Measurements from ENCODE around the gene FOXO3. TPM values are rescaled to one million over a fixed set of nuclear protein-coding genes. Genes with fewer than 3 reads are reported as not detected.

Gene FOXO3
- total and polyA plus RNA-seq, 2 donors (not counting 3 experiments of a cell fraction or from before 2014, with no cell fraction given), result 14.4 to 16.9 TPM

- H3K27me3 ChIP-seq (ENCODE audit: control insufficient read depth in 2 of 2, insufficient read depth in 2 of 2, low read length in 2 of 2), result no peaks in the 10 kb centered on the region
- H3K9me1 ChIP-seq (replicated peaks; ENCODE audit: control insufficient read depth, extremely low read depth, insufficient read depth, low read length), result no peaks in the 10 kb centered on the region
- BruUV-seq (replicated peaks), result no TSS peak
- no peaks in the 10 kb centered on the region for H4K20me1 ChIP-seq (replicated peaks; ENCODE audit: control insufficient read depth, extremely low read depth, insufficient read depth, low read length)
- intact Hi-C loops (cut with micrococcal nuclease) (loop anchor here (2.0 to 10.0 kb wide), 2 partner anchors 447 to 1623 kb away; partner anchors contain the start of gene CDC40), dilution Hi-C loops (cut with MboI; ENCODE audit: extremely low pct_ligation_motif_present, low sequenced_read_pairs) (no loop called here)
- peaks cover 10% of the 10 kb centered on the region for H3K79me2 ChIP-seq (ENCODE audit: control insufficient read depth, insufficient read depth, low read length)
- FAIRE-seq (peak; percentile 72), DNase-seq (ENCODE audit: low read depth, low spot score) (peak; percentile 46)
- H3K4me2 ChIP-seq (ENCODE audit: insufficient read depth, low read length), result peak overlapping the region; percentile 35
- ChIA-PET CTCF (interaction anchor here (0.7 to 3.2 kb wide), 8 partner anchors 9 to 511 kb away, joined by 3 to 14 read pairs (median 3); no protein-coding TSS in a partner anchor), POLR2A (no interaction called here)
- peak overlapping the region; percentile 27 for H2AFZ ChIP-seq (ENCODE audit: low read depth, low read length)
- peaks cover 51% of the 10 kb centered on the region for H3K4me1 ChIP-seq (ENCODE audit: control insufficient read depth, extremely low read depth, insufficient read depth, low read length)
- no peak overlapping the region for H3K27ac ChIP-seq (ENCODE audit: insufficient read depth, low read depth, low read length)
- H3K9me3 ChIP-seq (replicated peaks; ENCODE audit: control insufficient read depth, insufficient read depth, low read length), result no peaks in the 10 kb centered on the region
- H3K9ac ChIP-seq (replicated peaks; ENCODE audit: extremely low read depth, insufficient read depth, low read length), result no peak overlapping the region
- no peaks in the 10 kb centered on the region for H3K36me3 ChIP-seq (ENCODE audit: control insufficient read depth in 2 of 2, extremely low read depth in 1 of 2, insufficient read depth in 2 of 2, low read length in 2 of 2)
- no peak for TF ChIP-seq GATA2 (IDR thresholded peaks at IDR 0.05; ENCODE audit: insufficient read depth, insufficient read length, low read depth, low read length)
- no peak for TF ChIP-seq POLR2AphosphoS5 (IDR thresholded peaks at IDR 0.05; ENCODE audit: insufficient read depth, low read depth, low read length)
- TF ChIP-seq MYC (IDR thresholded peaks at IDR 0.05; ENCODE audit: low read depth, low read length), result no peak
- no peak for TF ChIP-seq JUN (IDR thresholded peaks at IDR 0.05; ENCODE audit: borderline replicate concordance, insufficient read depth, insufficient read length, low read depth)
- TF ChIP-seq EZH2 (IDR thresholded peaks at IDR 0.05; ENCODE audit: borderline replicate concordance, low read depth, low read length, severe bottlenecking), result no peak
- TF ChIP-seq CTCF (IDR thresholded peaks at IDR 0.05; ENCODE audit: extremely low read depth in 1 of 2, insufficient read depth in 1 of 2, low read depth in 1 of 2, low read length in 2 of 2), result no peak
- no peak for TF ChIP-seq POLR2A (IDR thresholded peaks at IDR 0.05; ENCODE audit: low read depth, low read length)
- no peak for TF ChIP-seq MAX (IDR thresholded peaks at IDR 0.05; ENCODE audit: insufficient read depth, insufficient read length)
- no peak for TF ChIP-seq FOS (IDR thresholded peaks at IDR 0.05; ENCODE audit: borderline replicate concordance, insufficient read depth, low read length)
- peak overlapping the region in 2 of 3 experiments; percentile 41 to 61 for H3K4me3 ChIP-seq (replicated peaks in 1 of 3; ENCODE audit: insufficient read depth in 1 of 3, low read depth in 1 of 3, low read length in 3 of 3)
Observed at GRCh38 chr6:108561742-108562502, 1.2 kb downstream of the FOXO3 start.
